IMR-90 (cell line): Measurements from ENCODE around the gene B4GALNT3.

Experiments used
- BHLHE40 ChIP-seq: fragments of 150-350 bp; IDR thresholded peaks from 2 replicates; pipeline ENCODE4 v1.6.1; 2016; ENCODE audit warnings: mild to moderate bottlenecking, low read depth, low read length
- CEBPB ChIP-seq: IDR thresholded peaks from 2 replicates; pipeline ENCODE4 v1.6.1; 2012; ENCODE audit warnings: low read depth, low read length, improper control_type of control experiment
- CHD1 ChIP-seq: IDR thresholded peaks from 2 replicates; pipeline ENCODE4 v1.6.1; 2012; ENCODE audit warnings: low read depth, low read length, improper control_type of control experiment
- CTCF ChIP-seq: conservative IDR thresholded peaks from 2 replicates; pipeline ENCODE4 v1.5.1; 2012; ENCODE audit warnings: mild to moderate bottlenecking, low read depth, low read length, improper control_type of control experiment
- ELK1 ChIP-seq: fragments of 150-350 bp; IDR thresholded peaks from 2 replicates; pipeline ENCODE4 v1.6.1; 2016; ENCODE audit warnings: low read depth, mild to moderate bottlenecking, low read length, moderate library complexity, borderline replicate concordance
- FOS ChIP-seq: fragments of 150-350 bp; IDR thresholded peaks from 2 replicates; pipeline ENCODE4 v1.6.1; 2016; ENCODE audit warnings: low read depth, low read length
- MAFK ChIP-seq: IDR thresholded peaks from 2 replicates; pipeline ENCODE4 v1.6.1; 2012; ENCODE audit warnings: low read depth, low read length, improper control_type of control experiment
- NFE2L2 ChIP-seq: fragments of 150-350 bp; IDR thresholded peaks from 2 replicates; pipeline ENCODE4 v1.6.1; 2016; ENCODE audit warnings: low read depth, mild to moderate bottlenecking, low read length
- POLR2A ChIP-seq: IDR thresholded peaks from 2 replicates; pipeline ENCODE4 v1.6.1; 2012; ENCODE audit warnings: mild to moderate bottlenecking, low read depth, low read length
- RAD21 ChIP-seq: IDR thresholded peaks from 2 replicates; pipeline ENCODE4 v1.6.1; 2012; ENCODE audit warnings: low read length, improper control_type of control experiment
- RFX5 ChIP-seq: IDR thresholded peaks from 2 replicates; pipeline ENCODE4 v1.8.0; 2012; ENCODE audit warnings: low read depth, mild to moderate bottlenecking, low read length, moderate library complexity
- SMC3 ChIP-seq: fragments of 150-350 bp; IDR thresholded peaks from 2 replicates; pipeline ENCODE4 v1.6.1; 2016; ENCODE audit warnings: low read depth, mild to moderate bottlenecking, antibody characterized with exemption, low read length, moderate library complexity
- USF2 ChIP-seq: fragments of 150-350 bp; IDR thresholded peaks from 2 replicates; pipeline ENCODE4 v1.6.1; 2017; ENCODE audit warnings: mild to moderate bottlenecking, antibody characterized with exemption, low read length, low read depth

GRCh38 chr12:539540-540310, 80.0 kb downstream of the B4GALNT3 start:
- TF ChIP-seq CTCF (no peak), POLR2A (no peak), BHLHE40 (no peak), NFE2L2 (no peak), RFX5 (no peak), USF2 (no peak), RAD21 (no peak), SMC3 (no peak), CEBPB (no peak), MAFK (no peak), ELK1 (no peak), FOS (no peak), CHD1 (no peak)
